Measurements from ENCODE around the gene STAT5A.

STAT5A gene

DNA sequence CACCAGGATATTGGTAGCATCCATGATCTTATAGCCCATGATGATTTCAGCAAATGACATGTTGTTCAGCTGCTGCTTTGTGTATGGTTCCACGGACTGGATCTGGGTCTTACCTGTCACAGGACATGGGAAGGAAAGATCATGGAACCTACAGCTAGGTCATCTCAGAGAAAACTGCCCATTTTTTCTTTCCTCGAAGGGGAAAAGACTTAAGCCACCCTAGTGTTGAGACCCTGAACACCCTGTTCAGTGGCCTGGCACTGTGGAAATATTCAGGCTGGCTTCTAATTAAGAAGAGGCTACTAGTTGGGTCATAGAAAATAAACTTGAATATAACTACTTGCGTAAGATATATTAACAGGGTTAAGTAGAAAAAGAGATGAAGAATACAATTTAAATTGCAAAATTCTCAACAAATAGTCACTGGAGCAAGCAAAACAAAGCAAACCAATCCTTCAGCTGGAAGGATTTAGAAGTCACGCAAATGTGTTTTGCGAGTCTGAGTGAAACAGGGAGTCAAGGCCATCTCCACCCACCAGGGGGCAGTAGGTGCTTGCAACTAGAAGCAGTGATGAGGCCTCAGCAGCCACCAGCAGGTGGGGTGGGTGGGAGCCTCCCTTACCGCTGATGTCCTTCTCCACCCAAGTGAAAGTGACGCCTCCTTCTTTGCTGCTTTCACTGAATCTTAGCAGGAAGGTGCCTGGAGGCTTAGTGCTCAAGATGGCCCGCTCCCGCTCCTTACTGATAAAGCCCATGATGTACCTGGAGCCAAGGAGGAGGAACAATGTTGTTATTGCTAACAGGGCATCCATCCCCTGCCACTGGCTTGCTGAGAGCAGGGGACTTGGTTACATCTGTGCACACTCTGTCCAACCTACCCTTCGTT, 34.3 kb downstream of the STAT5A start (continued):
- TF ChIP-seq, protein P1, sequence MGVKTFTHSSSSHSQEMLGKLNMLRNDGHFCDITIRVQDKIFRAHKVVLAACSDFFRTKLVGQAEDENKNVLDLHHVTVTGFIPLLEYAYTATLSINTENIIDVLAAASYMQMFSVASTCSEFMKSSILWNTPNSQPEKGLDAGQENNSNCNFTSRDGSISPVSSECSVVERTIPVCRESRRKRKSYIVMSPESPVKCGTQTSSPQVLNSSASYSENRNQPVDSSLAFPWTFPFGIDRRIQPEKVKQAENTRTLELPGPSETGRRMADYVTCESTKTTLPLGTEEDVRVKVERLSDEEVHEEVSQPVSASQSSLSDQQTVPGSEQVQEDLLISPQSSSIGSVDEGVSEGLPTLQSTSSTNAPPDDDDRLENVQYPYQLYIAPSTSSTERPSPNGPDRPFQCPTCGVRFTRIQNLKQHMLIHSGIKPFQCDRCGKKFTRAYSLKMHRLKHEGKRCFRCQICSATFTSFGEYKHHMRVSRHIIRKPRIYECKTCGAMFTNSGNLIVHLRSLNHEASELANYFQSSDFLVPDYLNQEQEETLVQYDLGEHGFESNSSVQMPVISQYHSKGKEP (tag by site-specific recombination; IDR thresholded peaks at IDR 0.05): 0 out of 2 replicates have a peak, but pooled peaks have one; percentile 10
- TF ChIP-seq ZNF174 (tag by site-specific recombination; IDR thresholded peaks at IDR 0.05) (no peak), IKZF3 (tag by site-specific recombination; IDR thresholded peaks at IDR 0.05) (no peak), ZBTB10 (tag by site-specific recombination; IDR thresholded peaks at IDR 0.05) (no peak), ZNF654 (tag by site-specific recombination; IDR thresholded peaks at IDR 0.05; ENCODE audit: low read depth) (peak; percentile 99), ZSCAN4 (tag by site-specific recombination; IDR thresholded peaks at IDR 0.05) (no peak), ZNF366 (tag by site-specific recombination; conservative IDR thresholded peaks at IDR 0.05) (no peak), ZNF140 (tag by site-specific recombination; IDR thresholded peaks at IDR 0.05) (no peak), ZSCAN30 (tag by site-specific recombination; IDR thresholded peaks at IDR 0.05) (peak; percentile 89), ZFP69B (tag by site-specific recombination; IDR thresholded peaks at IDR 0.05) (0 out of 2 replicates have a peak, but pooled peaks have one; percentile 25), ZNF600 (tag by site-specific recombination; IDR thresholded peaks at IDR 0.05) (peak; percentile 78), ZNF354C (tag by site-specific recombination; IDR thresholded peaks at IDR 0.05; ENCODE audit: borderline replicate concordance, low read depth) (no peak), GLIS2 (tag by site-specific recombination; IDR thresholded peaks at IDR 0.05) (peak; percentile 59), INSM2 (tag by site-specific recombination; IDR thresholded peaks at IDR 0.05) (no peak), ZNF660 (tag by site-specific recombination; IDR thresholded peaks at IDR 0.05) (peak; percentile 86; the same call in 1 of the 2 replicates), ZFP3 (tag by site-specific recombination; IDR thresholded peaks at IDR 0.05; ENCODE audit: low read depth) (no peak), ZNF629 (tag by site-specific recombination; IDR thresholded peaks at IDR 0.05) (peak; percentile 29; the same call in 1 of the 2 replicates), ZBTB17 (tag by site-specific recombination; IDR thresholded peaks at IDR 0.05) (peak; percentile 40; the same call in 1 of the 2 replicates), TCF7L2 (IDR thresholded peaks at IDR 0.05; ENCODE audit: borderline replicate concordance, low read depth, low read length) (no peak), ZNF560 (tag by site-specific recombination; IDR thresholded peaks at IDR 0.05; ENCODE audit: borderline replicate concordance) (no peak), ZNF23 (tag by site-specific recombination; IDR thresholded peaks at IDR 0.05; ENCODE audit: borderline replicate concordance) (no peak), SALL2 (tag by site-specific recombination; IDR thresholded peaks at IDR 0.05; ENCODE audit: borderline replicate concordance) (no peak), SCRT2 (tag by site-specific recombination; IDR thresholded peaks at IDR 0.05) (peak; percentile 72), ZBTB1 (tag by site-specific recombination; IDR thresholded peaks at IDR 0.05) (no peak), ZNF658 (tag by site-specific recombination; IDR thresholded peaks at IDR 0.05) (no peak)
- TF ChIP-seq, protein P2, sequence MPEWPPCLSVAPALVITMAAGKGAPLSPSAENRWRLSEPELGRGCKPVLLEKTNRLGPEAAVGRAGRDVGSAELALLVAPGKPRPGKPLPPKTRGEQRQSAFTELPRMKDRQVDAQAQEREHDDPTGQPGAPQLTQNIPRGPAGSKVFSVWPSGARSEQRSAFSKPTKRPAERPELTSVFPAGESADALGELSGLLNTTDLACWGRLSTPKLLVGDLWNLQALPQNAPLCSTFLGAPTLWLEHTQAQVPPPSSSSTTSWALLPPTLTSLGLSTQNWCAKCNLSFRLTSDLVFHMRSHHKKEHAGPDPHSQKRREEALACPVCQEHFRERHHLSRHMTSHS (tag by site-specific recombination; IDR thresholded peaks at IDR 0.05): no peak
- TF ChIP-seq, protein P3, sequence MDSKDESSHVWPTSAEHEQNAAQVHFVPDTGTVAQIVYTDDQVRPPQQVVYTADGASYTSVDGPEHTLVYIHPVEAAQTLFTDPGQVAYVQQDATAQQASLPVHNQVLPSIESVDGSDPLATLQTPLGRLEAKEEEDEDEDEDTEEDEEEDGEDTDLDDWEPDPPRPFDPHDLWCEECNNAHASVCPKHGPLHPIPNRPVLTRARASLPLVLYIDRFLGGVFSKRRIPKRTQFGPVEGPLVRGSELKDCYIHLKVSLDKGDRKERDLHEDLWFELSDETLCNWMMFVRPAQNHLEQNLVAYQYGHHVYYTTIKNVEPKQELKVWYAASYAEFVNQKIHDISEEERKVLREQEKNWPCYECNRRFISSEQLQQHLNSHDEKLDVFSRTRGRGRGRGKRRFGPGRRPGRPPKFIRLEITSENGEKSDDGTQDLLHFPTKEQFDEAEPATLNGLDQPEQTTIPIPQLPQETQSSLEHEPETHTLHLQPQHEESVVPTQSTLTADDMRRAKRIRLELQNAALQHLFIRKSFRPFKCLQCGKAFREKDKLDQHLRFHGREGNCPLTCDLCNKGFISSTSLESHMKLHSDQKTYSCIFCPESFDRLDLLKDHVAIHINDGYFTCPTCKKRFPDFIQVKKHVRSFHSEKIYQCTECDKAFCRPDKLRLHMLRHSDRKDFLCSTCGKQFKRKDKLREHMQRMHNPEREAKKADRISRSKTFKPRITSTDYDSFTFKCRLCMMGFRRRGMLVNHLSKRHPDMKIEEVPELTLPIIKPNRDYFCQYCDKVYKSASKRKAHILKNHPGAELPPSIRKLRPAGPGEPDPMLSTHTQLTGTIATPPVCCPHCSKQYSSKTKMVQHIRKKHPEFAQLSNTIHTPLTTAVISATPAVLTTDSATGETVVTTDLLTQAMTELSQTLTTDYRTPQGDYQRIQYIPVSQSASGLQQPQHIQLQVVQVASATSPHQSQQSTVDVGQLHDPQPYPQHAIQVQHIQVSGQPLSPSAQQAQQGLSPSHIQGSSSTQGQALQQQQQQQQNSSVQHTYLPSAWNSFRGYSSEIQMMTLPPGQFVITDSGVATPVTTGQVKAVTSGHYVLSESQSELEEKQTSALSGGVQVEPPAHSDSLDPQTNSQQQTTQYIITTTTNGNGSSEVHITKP (tag by site-specific recombination; IDR thresholded peaks at IDR 0.05): peak; percentile 37; the same call in 1 of the 2 replicates
